GM18867 (cell line): ENCODE data around the gene UNC5B.

Experiments
- ATAC-seq: cut with Tn5 transposase; IDR thresholded peaks from one replicate; pipeline ENCODE4 v1.9.1; 2021; ENCODE audit warnings: mild to moderate bottlenecking, moderate library complexity; ENCODE audit not compliant: unreplicated experiment

UNC5B gene

GRCh38 chr10:71338728-71339495, 126.5 kb downstream of the UNC5B start:
- ATAC-seq: no peak

- no peak for ATAC-seq
Measured at GRCh38 chr10:71339796-71340589, 127.6 kb downstream of the UNC5B start.

- ATAC-seq: no peak
Measured at GRCh38 chr10:71342573-71343391, 130.4 kb downstream of the UNC5B start.

GRCh38 chr10:71343392-71343773, 131.0 kb downstream of the UNC5B start:
- ATAC-seq: no peak

- no peak for ATAC-seq
Measured at GRCh38 chr10:71344154-71344925, 132.0 kb downstream of the UNC5B start.

- no peak for ATAC-seq
Measured at GRCh38 chr10:71344993-71345480, 132.7 kb downstream of the UNC5B start.

- ATAC-seq: no peak
Measured at GRCh38 chr10:71345694-71346093, 133.3 kb downstream of the UNC5B start.

- no peak for ATAC-seq
Measured at GRCh38 chr10:71346731-71347130, 134.4 kb downstream of the UNC5B start.

GRCh38 chr10:71347587-71348395, 135.4 kb downstream of the UNC5B start:
- no peak for ATAC-seq

GRCh38 chr10:71348850-71349249, 136.5 kb downstream of the UNC5B start:
- ATAC-seq: no peak

GRCh38 chr10:71349406-71349805, 137.0 kb downstream of the UNC5B start:
- no peak for ATAC-seq

GRCh38 chr10:71351087-71351486, 138.7 kb downstream of the UNC5B start:
- no peak for ATAC-seq

GRCh38 chr10:71351628-71352319, 139.4 kb downstream of the UNC5B start:
- no peak for ATAC-seq
